Retina (tissue), 1 donor: Measurements from ENCODE around the gene PPARG.

Experiments used
- DNase-seq: peaks from one replicate; pipeline ENCODE4 v3.0.0-alpha.2; 2016

The PPARG gene

GRCh38 chr3:12345584-12346494 lies 57.0 kb downstream of the PPARG start:
- no peak for DNase-seq

- no peak for DNase-seq
Measured at GRCh38 chr3:12347301-12347700, 58.4 kb downstream of the PPARG start.

- DNase-seq: no peak
Measured at GRCh38 chr3:12349895-12350811, 61.3 kb downstream of the PPARG start.

- no peak for DNase-seq
Measured at GRCh38 chr3:12351145-12351544, 62.3 kb downstream of the PPARG start.

- DNase-seq: no peak
Measured at GRCh38 chr3:12352253-12352652, 63.4 kb downstream of the PPARG start.

GRCh38 chr3:12352755-12353154 lies 63.9 kb downstream of the PPARG start:
- no peak for DNase-seq

- DNase-seq: no peak
Measured at GRCh38 chr3:12353796-12354525, 65.1 kb downstream of the PPARG start.

GRCh38 chr3:12356175-12356574 lies 67.3 kb downstream of the PPARG start:
- no peak for DNase-seq

GRCh38 chr3:12356996-12357395 lies 68.1 kb downstream of the PPARG start:
- no peak for DNase-seq

- DNase-seq: no peak
Measured at GRCh38 chr3:12357456-12357855, 68.6 kb downstream of the PPARG start.

- no peak for DNase-seq
Measured at GRCh38 chr3:12363397-12364195, 74.7 kb downstream of the PPARG start.

- DNase-seq: no peak
Measured at GRCh38 chr3:12367346-12367745, 78.5 kb downstream of the PPARG start.

GRCh38 chr3:12369029-12369428 lies 80.2 kb downstream of the PPARG start:
- no peak for DNase-seq

- no peak for DNase-seq
Measured at GRCh38 chr3:12369598-12369997, 80.7 kb downstream of the PPARG start.

GRCh38 chr3:12370758-12371157 lies 81.9 kb downstream of the PPARG start:
- DNase-seq: no peak

GRCh38 chr3:12371525-12372140 lies 82.8 kb downstream of the PPARG start:
- DNase-seq: no peak

- no peak for DNase-seq
Measured at GRCh38 chr3:12372741-12373280, 83.9 kb downstream of the PPARG start.

- DNase-seq: no peak
Measured at GRCh38 chr3:12375572-12375971, 86.7 kb downstream of the PPARG start.

- DNase-seq: no peak
Measured at GRCh38 chr3:12379640-12380429, 91.0 kb downstream of the PPARG start.

GRCh38 chr3:12380461-12380860 lies 91.6 kb downstream of the PPARG start:
- no peak for DNase-seq

- DNase-seq: no peak
Measured at GRCh38 chr3:12381199-12381598, 92.3 kb downstream of the PPARG start.
